ENCODE measurements around the gene PPFIBP1. TPM values are rescaled to one million over a fixed set of nuclear protein-coding genes. Genes with fewer than 3 reads are reported as not detected.

PPFIBP1 gene
- total and polyA plus RNA-seq, 9 of the 15 experiments (the other 6 are each of a cell fraction or from before 2014, with no cell fraction given) = 0.46 to 3.5 (median 1.8) TPM

DNA sequence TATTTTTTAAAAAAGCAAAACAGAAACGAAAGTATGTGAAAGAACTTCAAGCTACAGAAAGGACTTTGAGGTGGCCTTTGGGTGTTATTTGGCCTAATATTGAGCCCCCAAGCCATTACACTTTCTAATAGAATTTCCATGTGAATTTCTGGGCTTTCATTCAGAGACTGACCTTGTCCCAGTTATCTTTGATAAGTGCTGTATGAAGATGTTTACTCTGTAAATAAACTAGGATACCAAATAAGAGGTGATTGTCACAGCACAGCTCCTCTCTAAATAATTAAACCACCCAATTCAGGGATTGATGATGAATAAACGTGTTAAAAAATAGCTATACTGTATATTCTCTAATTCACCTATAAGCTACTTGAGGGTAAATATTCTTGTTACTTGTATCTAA is 32.8 kb upstream of the PPFIBP1 start (continued):
- TF ChIP-seq PCBP1 (IDR thresholded peaks at IDR 0.05; ENCODE audit: low read depth, low read length, poor library complexity, severe bottlenecking) (no peak), DDX20 (tag; IDR thresholded peaks at IDR 0.05; ENCODE audit: low read depth) (no peak), SOX6 (IDR thresholded peaks at IDR 0.05) (no peak), GABPB1 (CRISPR knock-in tag; IDR thresholded peaks at IDR 0.05) (no peak)
- TF ChIP-seq, protein P1, sequence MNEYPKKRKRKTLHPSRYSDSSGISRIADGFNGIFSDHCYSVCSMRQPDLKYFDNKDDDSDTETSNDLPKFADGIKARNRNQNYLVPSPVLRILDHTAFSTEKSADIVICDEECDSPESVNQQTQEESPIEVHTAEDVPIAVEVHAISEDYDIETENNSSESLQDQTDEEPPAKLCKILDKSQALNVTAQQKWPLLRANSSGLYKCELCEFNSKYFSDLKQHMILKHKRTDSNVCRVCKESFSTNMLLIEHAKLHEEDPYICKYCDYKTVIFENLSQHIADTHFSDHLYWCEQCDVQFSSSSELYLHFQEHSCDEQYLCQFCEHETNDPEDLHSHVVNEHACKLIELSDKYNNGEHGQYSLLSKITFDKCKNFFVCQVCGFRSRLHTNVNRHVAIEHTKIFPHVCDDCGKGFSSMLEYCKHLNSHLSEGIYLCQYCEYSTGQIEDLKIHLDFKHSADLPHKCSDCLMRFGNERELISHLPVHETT (CRISPR knock-in tag; conservative IDR thresholded peaks at IDR 0.05 in 1 of 2, IDR thresholded peaks at IDR 0.05 in 1 of 2) = no peak
- TF ChIP-seq, protein P2, sequence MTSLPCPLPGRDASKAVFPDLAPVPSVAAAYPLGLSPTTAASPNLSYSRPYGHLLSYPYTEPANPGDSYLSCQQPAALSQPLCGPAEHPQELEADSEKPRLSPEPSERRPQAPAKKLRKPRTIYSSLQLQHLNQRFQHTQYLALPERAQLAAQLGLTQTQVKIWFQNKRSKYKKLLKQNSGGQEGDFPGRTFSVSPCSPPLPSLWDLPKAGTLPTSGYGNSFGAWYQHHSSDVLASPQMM (CRISPR knock-in tag; IDR thresholded peaks at IDR 0.05) = no peak

GRCh38 chr12:27493260-27493940 is 30.6 kb upstream of the PPFIBP1 start:
- Histone ChIP-seq H3K27me3 (ENCODE audit: control insufficient read depth in 2 of 2, insufficient read depth in 2 of 2, low read length in 2 of 2) (no peaks in the 10 kb centered on the region; a peak in 1 of 5 replicates), H3K36me3 (ENCODE audit: control insufficient read depth, insufficient read depth, low read length) (no peaks in the 10 kb centered on the region), H3K79me2 (ENCODE audit: control insufficient read depth, insufficient read depth, low read length) (no peaks in the 10 kb centered on the region), H4K20me1 (replicated peaks; ENCODE audit: control insufficient read depth, insufficient read depth, low read length) (no peaks in the 10 kb centered on the region), H3K4me1 (replicated peaks in 1 of 2; ENCODE audit: control insufficient read depth in 2 of 2, insufficient read depth in 2 of 2, low read length in 2 of 2) (no peaks in the 10 kb centered on the region), H3K9me1 (ENCODE audit: control insufficient read depth, insufficient read depth, low read length) (no peaks in the 10 kb centered on the region), H3K9me3 (replicated peaks; ENCODE audit: control insufficient read depth, insufficient read depth, low read depth, low read length) (no peaks in the 10 kb centered on the region), H3K27ac (ENCODE audit: extremely low read depth, low read depth, low read length) (no peak overlapping the region), H3K9ac (ENCODE audit: insufficient read depth in 1 of 2, low read depth in 2 of 2, low read length in 2 of 2) (no peak overlapping the region), H3K4me2 (ENCODE audit: insufficient read depth, low read length) (no peak overlapping the region), H3K4me3 (no peak overlapping the region), H2AFZ (ENCODE audit: low read depth, low read length) (no peak overlapping the region)
- POLR2A ChIA-PET = no interaction called here
- CTCF ChIA-PET (ENCODE audit: low intra/inter-chr PET ratio) = no interaction called here
- in situ Hi-C loops (cut with MboI) = no loop called here
- FAIRE-seq = no peak
- intact Hi-C loops (cut with micrococcal nuclease) = no loop called here
- no peak for DNase-seq (ENCODE audit: extremely low read depth in 1 of 4, low spot score in 3 of 4)
- 1% methylated on average over 6 of the region's 6 CpGs for WGBS (ENCODE audit: insufficient coverage, low coverage, missing lambda C conversion rate)
- ATAC-seq = no peak
- BruUV-seq (replicated peaks) = no TSS peak
- no peak for TF ChIP-seq CCNT2 (IDR thresholded peaks at IDR 0.05; ENCODE audit: borderline replicate concordance, extremely low read depth, insufficient read length, low read depth, low read length)
- TF ChIP-seq KDM1A (IDR thresholded peaks at IDR 0.05) = no peak
- no peak for TF ChIP-seq ETV1 (tag; conservative IDR thresholded peaks at IDR 0.05; ENCODE audit: low read depth)
- TF ChIP-seq, protein P3, sequence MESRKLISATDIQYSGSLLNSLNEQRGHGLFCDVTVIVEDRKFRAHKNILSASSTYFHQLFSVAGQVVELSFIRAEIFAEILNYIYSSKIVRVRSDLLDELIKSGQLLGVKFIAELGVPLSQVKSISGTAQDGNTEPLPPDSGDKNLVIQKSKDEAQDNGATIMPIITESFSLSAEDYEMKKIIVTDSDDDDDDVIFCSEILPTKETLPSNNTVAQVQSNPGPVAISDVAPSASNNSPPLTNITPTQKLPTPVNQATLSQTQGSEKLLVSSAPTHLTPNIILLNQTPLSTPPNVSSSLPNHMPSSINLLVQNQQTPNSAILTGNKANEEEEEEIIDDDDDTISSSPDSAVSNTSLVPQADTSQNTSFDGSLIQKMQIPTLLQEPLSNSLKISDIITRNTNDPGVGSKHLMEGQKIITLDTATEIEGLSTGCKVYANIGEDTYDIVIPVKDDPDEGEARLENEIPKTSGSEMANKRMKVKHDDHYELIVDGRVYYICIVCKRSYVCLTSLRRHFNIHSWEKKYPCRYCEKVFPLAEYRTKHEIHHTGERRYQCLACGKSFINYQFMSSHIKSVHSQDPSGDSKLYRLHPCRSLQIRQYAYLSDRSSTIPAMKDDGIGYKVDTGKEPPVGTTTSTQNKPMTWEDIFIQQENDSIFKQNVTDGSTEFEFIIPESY (CRISPR knock-in tag; IDR thresholded peaks at IDR 0.05) = no peak
- TF ChIP-seq, protein P4, sequence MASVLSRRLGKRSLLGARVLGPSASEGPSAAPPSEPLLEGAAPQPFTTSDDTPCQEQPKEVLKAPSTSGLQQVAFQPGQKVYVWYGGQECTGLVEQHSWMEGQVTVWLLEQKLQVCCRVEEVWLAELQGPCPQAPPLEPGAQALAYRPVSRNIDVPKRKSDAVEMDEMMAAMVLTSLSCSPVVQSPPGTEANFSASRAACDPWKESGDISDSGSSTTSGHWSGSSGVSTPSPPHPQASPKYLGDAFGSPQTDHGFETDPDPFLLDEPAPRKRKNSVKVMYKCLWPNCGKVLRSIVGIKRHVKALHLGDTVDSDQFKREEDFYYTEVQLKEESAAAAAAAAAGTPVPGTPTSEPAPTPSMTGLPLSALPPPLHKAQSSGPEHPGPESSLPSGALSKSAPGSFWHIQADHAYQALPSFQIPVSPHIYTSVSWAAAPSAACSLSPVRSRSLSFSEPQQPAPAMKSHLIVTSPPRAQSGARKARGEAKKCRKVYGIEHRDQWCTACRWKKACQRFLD (CRISPR knock-in tag; IDR thresholded peaks at IDR 0.05) = no peak
- TF ChIP-seq ATF4 (CRISPR knock-in tag; IDR thresholded peaks at IDR 0.05) = no peak
- no peak for TF ChIP-seq MBD2 (IDR thresholded peaks at IDR 0.05; ENCODE audit: borderline replicate concordance, low read depth)

All from K562 (cell line).